Small intestine (tissue), 7 donors: ENCODE data around the gene ERC2. TPM values are rescaled to one million over a fixed set of nuclear protein-coding genes. Genes with fewer than 3 reads are reported as not detected.

Experiments
- DNase-seq, 2 donors: peaks; one replicate each; pipeline versions ENCODE4 v3.0.0 to v3.0.0-alpha.2; 2013
- FAIRE-seq: peaks from 2 replicates; lab custom pipeline; 2012; peaks lifted over from hg19 to GRCh38; lab: Jason Lieb, UNC
- H3K27ac ChIP-seq, 3 donors: one replicate each; pipeline ENCODE4 v1.5.1; 2013; ENCODE audit warnings: low read length in 2 of 3, mild to moderate bottlenecking in 2 of 3, control low read depth in 1 of 3, inconsistent platforms in 1 of 3, low read depth in 1 of 3, moderate library complexity in 1 of 3
- H3K27me3 ChIP-seq, 3 donors: one replicate each; pipeline ENCODE4 v1.6.1; 2013; ENCODE audit warnings: low read length in 3 of 3, inconsistent platforms in 1 of 3; ENCODE audit not compliant: control insufficient read depth in 3 of 3, insufficient read depth in 3 of 3
- H3K36me3 ChIP-seq, 3 donors: one replicate each; pipeline ENCODE4 v1.6.1; 2013; ENCODE audit warnings: low read length in 3 of 3, inconsistent platforms in 1 of 3, low read depth in 1 of 3, mild to moderate bottlenecking in 1 of 3, moderate library complexity in 1 of 3; ENCODE audit not compliant: control insufficient read depth in 3 of 3, insufficient read depth in 2 of 3
- H3K4me1 ChIP-seq, 3 donors: one replicate each; pipeline ENCODE4 v1.6.1; 2013; ENCODE audit warnings: low read length in 2 of 3, inconsistent platforms in 1 of 3, low read depth in 1 of 3, mild to moderate bottlenecking in 1 of 3, moderate library complexity in 1 of 3; ENCODE audit not compliant: control insufficient read depth in 3 of 3, insufficient read depth in 2 of 3
- H3K4me3 ChIP-seq, 3 donors: one replicate each; pipeline ENCODE4 v1.5.1; 2013; ENCODE audit warnings: low read length in 3 of 3, control low read depth in 1 of 3, inconsistent platforms in 1 of 3, low read depth in 1 of 3, mild to moderate bottlenecking in 1 of 3, moderate library complexity in 1 of 3
- H3K9me3 ChIP-seq, 2 donors: one replicate each; pipeline ENCODE4 v1.6.1; 2013; ENCODE audit warnings: low read depth in 1 of 2, low read length in 1 of 2; ENCODE audit not compliant: control insufficient read depth in 2 of 2, insufficient read depth in 1 of 2
- WGBS, 3 donors: extraction: QIAGEN DNeasy Blood & Tissue Kit; methylation state at CpG; one replicate each; pipeline ENCODE4 v1.1.7; 2013; 5-methylcytosine and 5-hydroxymethylcytosine counted together
- polyA plus RNA-seq, 4 donors: library from polyadenylated mRNA; stranded (reverse) in 3 of 4; unstranded in 1 of 4; fragments of 200-250 nt in 3 of 4; fragments of 120-200 nt in 1 of 4; gene quantifications; one replicate each; pipeline versions ENCODE4 v1.2.1 to v1.2.3, GENCODE V29; 2013
- donor health status: healthy with polysubstance abuse.
- donor health status: control.
- donor health status: control.
- donor health status: Bipolar disorder and iron deficiency.
- donor health status: healthy.

Gene ERC2
- polyA plus RNA-seq, 4 donors = 0.73 to 2.0 TPM; not detected in 2

DNA sequence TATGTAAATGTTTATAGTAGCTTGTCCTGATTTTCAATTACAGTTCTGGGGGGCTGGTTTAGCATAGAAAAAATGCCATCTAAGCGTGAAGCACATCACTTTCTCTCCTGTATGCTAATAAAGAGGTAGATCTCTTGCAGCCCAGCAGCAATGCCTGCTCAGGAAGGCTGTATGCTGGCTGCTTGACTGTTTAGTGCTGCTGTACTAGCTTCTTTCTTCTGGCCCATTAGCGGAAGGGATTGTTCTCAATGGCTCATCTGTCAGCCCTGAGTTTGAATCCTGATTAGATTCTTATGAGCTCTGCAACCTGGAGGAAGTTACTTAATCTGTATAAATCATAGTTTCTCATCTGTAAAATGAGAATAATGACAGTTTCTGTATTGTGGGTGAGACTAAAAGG lies 478.9 kb downstream of the ERC2 start:
- Histone ChIP-seq H3K27me3 (no peaks in the 10 kb centered on the region), H3K4me3 (no peak overlapping the region), H3K9me3 (no peaks in the 10 kb centered on the region), H3K36me3 (no peaks in the 10 kb centered on the region), H3K4me1 (no peaks in the 10 kb centered on the region), H3K27ac (no peak overlapping the region)
- no peak for DNase-seq
- no peak for FAIRE-seq
- 67 to 91% (median 77%) methylated on average over 2 of the region's 2 CpGs for WGBS, 3 donors

- FAIRE-seq = no peak
These were observed 479.4 kb downstream of the ERC2 start for GRCh38 chr3:55988905-55989304.

DNA sequence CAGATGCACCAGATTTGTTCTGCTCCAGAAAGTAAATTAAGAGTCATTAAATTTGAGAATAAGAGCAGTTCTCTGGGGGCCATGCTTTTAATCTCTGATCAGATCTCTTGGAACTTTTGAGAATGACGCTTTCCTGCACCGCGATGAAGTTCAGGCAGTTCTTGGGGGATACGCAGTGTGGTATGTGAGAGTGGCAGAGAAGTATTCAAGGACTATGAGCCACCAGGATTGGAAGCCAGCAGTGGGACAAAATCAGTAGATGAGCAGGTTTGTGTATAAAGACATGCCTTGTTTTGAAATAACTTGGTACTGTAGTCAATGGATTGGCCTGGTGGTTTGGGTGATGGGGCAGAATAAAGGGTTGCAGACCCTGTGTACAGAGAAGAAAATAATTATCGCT lies 483.6 kb downstream of the ERC2 start:
- FAIRE-seq = no peak
- H3K36me3 ChIP-seq = no peaks in the 10 kb centered on the region
- no peak overlapping the region for H3K27ac ChIP-seq
- no peaks in the 10 kb centered on the region for H3K27me3 ChIP-seq
- H3K4me3 ChIP-seq = no peak overlapping the region
- H3K4me1 ChIP-seq = no peaks in the 10 kb centered on the region
- H3K9me3 ChIP-seq = no peaks in the 10 kb centered on the region
- no peak for DNase-seq
- WGBS, 3 donors = 94 to 96% (median 94%) methylated on average over 5 of the region's 5 CpGs

More at GRCh38 chr3:55988905-55989304, 479.4 kb downstream of the ERC2 start:
- DNase-seq = no peak
- Histone ChIP-seq H3K4me1 (no peaks in the 10 kb centered on the region), H3K9me3 (no peaks in the 10 kb centered on the region), H3K27me3 (no peaks in the 10 kb centered on the region), H3K36me3 (no peaks in the 10 kb centered on the region), H3K4me3 (no peak overlapping the region), H3K27ac (no peak overlapping the region)
- WGBS, 3 donors = 42 to 71% (median 57%) methylated on average over 3 of the region's 3 CpGs

DNA sequence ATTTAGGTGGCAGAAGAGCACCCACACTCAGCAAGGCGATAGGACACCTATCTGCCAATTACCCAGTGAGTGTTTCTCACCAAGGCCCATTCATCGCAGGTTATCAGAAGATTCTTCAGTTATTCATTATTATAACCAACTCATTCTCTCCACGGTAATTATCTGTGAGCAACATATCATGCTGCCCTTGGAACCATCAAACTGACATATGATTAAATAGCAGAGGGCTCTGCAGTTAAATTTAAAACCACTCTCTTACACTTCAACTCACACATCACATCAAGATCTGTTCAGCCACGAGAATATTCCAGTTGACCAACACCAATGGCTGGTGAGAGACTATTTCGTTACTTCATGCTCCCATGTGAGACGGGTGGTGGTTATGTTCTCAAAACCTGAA lies 489.3 kb downstream of the ERC2 start:
- FAIRE-seq (no peak), DNase-seq (no peak)
- Histone ChIP-seq H3K27ac (no peak overlapping the region), H3K4me3 (no peak overlapping the region), H3K9me3 (no peaks in the 10 kb centered on the region), H3K36me3 (no peaks in the 10 kb centered on the region), H3K27me3 (no peaks in the 10 kb centered on the region), H3K4me1 (no peaks in the 10 kb centered on the region)
- WGBS, 3 donors = 67 to 82% (median 75%) methylated on average over 6 of the region's 6 CpGs

GRCh38 chr3:55974421-55975165 lies 493.7 kb downstream of the ERC2 start:
- Histone ChIP-seq H3K36me3 (no peaks in the 10 kb centered on the region), H3K27ac (no peak overlapping the region), H3K4me3 (no peak overlapping the region), H3K9me3 (no peaks in the 10 kb centered on the region), H3K27me3 (no peaks in the 10 kb centered on the region), H3K4me1 (no peaks in the 10 kb centered on the region)
- WGBS, 3 donors = 80 to 91% (median 84%) methylated on average over 13 of the region's 13 CpGs
- FAIRE-seq (no peak), DNase-seq (no peak)

GRCh38 chr3:55969634-55970033 lies 498.6 kb downstream of the ERC2 start:
- Histone ChIP-seq H3K36me3 (no peaks in the 10 kb centered on the region), H3K4me1 (no peaks in the 10 kb centered on the region), H3K27me3 (no peaks in the 10 kb centered on the region), H3K4me3 (no peak overlapping the region), H3K9me3 (no peaks in the 10 kb centered on the region), H3K27ac (no peak overlapping the region)
- no peak for DNase-seq
- FAIRE-seq = no peak
- 62 to 86% (median 70%) methylated on average over 2 of the region's 2 CpGs for WGBS, 3 donors

DNA sequence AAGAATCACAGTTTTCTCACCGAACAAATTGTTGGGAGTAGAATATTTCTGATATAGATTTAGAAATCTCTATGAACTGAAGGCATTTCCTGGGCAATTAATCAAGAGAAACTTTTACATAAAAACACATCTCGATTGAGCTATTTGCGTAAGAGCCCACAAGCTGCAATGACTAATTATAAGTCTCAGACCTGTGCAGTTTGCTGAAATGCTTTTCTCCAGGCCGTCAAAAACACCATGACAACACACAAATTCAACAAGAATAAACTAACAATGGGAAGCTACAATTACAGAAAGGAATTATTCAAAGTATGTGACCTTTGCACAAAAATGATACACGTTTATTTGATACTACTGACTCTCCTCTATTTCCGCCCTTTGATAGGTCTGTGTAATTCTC lies 499.9 kb downstream of the ERC2 start:
- no peak for FAIRE-seq
- no peaks in the 10 kb centered on the region for H3K27me3 ChIP-seq
- no peak overlapping the region for H3K27ac ChIP-seq
- no peaks in the 10 kb centered on the region for H3K36me3 ChIP-seq
- H3K4me3 ChIP-seq = no peak overlapping the region
- 53 to 60% (median 54%) methylated on average over 6 of the region's 6 CpGs for WGBS, 3 donors
- no peaks in the 10 kb centered on the region for H3K4me1 ChIP-seq
- H3K9me3 ChIP-seq = no peaks in the 10 kb centered on the region
- DNase-seq = no peak

DNA sequence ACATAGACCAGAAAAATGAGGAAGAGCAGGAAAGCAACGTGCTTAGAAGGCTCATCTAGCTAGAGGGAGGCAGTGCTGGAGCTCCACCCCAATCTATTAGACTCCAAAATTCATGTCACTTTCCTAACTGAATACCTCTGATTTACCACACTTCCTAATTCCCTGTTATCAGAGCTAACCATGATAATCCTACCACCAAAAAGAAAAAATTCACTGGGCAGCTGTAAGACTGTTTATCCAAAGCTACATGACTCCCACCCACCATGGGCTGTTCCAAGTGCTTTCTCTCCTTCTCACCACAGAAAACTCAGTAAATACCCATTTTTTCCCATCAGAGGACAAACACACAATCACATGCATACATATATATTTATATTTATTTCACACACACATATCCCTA lies 501.7 kb downstream of the ERC2 start:
- Histone ChIP-seq H3K27ac (no peak overlapping the region), H3K27me3 (no peaks in the 10 kb centered on the region), H3K4me3 (no peak overlapping the region), H3K36me3 (no peaks in the 10 kb centered on the region), H3K4me1 (no peaks in the 10 kb centered on the region), H3K9me3 (no peaks in the 10 kb centered on the region)
- no peak for FAIRE-seq
- WGBS, 3 donors = 29 to 68% (median 55%) methylated on average over 1 of the region's 1 CpG
- DNase-seq = no peak

GRCh38 chr3:55965776-55966175 lies 502.5 kb downstream of the ERC2 start:
- H3K36me3 ChIP-seq = no peaks in the 10 kb centered on the region
- WGBS, 3 donors = 65 to 80% (median 75%) methylated on average over 5 of the region's 5 CpGs

More at GRCh38 chr3:55965776-55966175, 502.5 kb downstream of the ERC2 start:
- H3K4me3 ChIP-seq = no peak overlapping the region
- H3K4me1 ChIP-seq = no peaks in the 10 kb centered on the region
- no peak overlapping the region for H3K27ac ChIP-seq
- H3K27me3 ChIP-seq = no peaks in the 10 kb centered on the region
- H3K9me3 ChIP-seq = no peaks in the 10 kb centered on the region
- DNase-seq = no peak
- FAIRE-seq = no peak
